Right hindlimb (tissue), 1 donor: ENCODE data around the gene SLC38A1.

ENCODE experiments used
- DNase-seq: peaks from one replicate; pipeline ENCODE4 v3.0.0-alpha.2; 2018

SLC38A1 gene

GRCh38 chr12:46227616-46228015, 41.2 kb downstream of the SLC38A1 start:
- no peak for DNase-seq

GRCh38 chr12:46224386-46224785, 44.5 kb downstream of the SLC38A1 start:
- peak; percentile 88 for DNase-seq

DNA sequence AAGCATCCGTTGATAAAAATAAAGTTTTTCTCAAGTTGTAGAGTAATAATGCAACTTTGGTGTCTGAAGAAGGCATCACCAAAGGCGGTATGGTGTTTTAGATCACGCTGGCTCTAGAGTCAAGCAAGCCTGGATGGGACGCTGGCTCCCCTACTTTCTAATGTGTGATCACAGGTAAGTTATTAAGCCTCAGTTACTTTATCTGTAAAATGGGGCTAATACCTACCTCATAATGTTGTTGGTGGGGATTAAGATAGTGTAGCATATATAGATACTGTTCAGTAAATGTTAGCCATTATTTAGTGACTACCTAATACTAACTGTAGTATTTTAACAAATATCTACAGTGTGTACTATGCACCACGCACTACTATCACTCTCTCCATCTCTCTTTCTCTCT, 45.8 kb downstream of the SLC38A1 start:
- DNase-seq = no peak

DNA sequence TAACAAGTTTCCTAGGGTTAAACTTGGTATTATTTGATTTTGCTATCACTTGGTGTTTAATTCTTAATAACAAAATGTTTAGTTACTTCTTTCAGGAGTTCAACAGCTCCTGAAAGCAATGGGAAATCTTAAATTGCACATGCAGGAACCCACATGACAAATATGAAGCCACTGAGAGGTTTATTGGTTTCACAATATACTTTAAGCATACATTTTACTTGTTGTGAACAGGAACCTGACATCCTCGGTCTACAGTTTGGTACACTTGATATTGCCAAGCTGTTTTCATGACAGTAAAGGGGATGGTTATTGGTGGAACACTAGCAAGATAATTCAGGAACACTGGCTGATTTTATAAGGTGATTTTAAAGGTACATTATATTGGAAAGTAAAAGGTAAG, 46.2 kb downstream of the SLC38A1 start:
- DNase-seq = no peak

DNA sequence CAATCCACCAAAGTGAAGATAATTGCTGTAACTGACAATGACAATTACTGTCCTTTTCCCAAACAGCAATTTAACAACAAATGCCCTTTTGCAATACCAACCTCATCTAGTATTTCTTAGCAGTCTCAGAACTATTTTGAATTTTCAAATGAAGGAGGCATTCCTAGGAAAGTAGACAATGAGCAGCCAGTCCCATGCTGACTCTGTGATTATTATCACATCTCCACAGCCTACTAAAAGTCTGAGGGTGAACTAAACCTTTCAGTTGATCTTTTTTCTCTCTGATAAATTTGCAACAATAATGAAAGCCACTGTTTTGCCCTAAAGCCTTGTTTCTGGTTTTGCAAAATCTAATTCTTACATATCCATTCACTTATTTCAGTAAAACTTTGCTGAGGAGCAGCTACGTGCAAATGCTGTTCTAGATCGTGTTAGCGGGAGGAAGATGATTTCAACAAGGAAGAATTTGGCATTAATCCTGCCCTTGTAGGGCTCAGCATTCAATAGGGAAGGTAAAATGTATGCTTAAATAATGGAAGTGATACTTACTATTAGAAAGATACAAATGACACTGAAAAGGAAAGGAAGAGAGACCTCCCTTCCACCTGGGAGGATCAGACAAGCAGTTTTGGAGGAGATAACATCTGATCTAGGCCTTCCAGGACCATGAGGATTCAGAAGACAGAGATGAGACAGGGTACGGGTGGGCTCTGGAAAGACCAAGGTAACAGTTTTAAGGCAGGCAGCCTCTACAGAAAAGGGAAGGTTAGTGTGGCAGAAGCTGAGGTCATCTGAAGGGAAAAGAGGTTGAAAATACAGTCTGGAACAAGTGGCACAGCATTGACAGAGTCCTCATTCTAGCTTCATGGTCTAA, 47.4 kb downstream of the SLC38A1 start:
- DNase-seq = no peak

DNA sequence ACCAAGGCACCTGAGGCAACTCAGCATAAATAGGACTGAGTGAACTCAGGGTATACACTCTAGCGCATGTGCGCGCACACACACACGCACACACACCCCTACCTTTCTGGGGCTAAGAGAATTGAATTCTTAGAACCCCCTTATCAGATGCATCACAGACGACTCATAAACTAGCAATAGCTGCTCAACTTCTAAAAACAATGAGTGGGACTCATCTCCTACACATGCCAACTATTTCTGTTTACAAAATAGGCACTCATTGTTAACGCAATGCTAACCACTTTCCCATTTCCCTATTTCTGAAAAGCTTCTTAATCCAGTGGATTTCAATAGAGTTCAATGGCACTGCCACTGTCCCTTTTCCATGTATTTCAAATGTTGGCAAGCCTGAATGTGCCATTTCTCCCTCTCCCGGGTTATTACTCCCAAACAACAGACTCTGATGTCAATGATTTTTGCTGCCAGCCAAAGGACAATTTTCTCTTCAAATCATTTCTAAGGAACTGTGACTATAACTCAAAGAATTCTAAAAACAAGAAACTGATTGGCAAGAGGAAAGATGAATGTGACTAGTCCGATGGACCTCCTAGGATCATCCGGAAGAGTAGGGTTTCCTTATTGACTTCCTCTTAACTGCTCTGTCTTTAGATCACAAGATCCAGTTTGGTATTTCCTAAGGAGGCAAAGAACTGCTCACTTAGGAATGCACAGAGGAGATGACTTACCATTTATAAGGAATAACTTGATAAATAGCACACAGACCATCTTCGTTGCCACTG, 48.8 kb downstream of the SLC38A1 start:
- no peak for DNase-seq

DNA sequence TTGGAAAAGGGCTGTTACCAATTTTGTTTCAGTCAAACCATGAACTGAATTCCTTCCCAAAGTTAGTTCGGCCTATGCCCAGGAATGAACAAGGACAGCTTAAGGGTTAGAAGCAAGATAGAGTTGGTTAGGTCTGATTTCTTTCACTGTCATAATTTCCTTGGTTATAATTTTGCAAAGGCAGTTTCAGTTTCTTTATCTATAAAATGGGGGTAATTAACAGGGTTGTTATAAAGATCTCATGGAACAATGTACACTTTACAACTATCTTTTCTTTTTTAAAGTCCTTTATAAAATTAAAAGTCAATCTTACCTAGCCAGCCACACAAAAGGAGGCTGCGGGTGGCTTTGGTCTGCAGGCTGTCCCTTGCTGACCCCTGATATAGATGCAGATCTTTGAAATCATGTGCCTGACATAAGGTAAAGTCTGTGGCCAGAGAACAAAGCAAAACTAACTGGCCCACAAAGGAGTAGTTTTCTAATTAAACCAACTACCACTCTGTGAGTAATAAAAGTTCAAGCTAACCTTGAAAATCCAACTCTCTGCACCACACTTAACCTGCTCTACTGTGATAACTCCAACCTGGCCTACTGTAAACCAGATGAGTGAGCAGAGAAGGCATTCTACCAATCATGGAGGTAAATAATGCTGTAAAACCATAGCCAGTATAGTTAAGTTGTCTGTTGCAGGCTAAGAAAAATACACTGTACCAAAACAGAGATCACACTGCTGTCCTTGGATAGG, 49.5 kb downstream of the SLC38A1 start:
- no peak for DNase-seq

DNA sequence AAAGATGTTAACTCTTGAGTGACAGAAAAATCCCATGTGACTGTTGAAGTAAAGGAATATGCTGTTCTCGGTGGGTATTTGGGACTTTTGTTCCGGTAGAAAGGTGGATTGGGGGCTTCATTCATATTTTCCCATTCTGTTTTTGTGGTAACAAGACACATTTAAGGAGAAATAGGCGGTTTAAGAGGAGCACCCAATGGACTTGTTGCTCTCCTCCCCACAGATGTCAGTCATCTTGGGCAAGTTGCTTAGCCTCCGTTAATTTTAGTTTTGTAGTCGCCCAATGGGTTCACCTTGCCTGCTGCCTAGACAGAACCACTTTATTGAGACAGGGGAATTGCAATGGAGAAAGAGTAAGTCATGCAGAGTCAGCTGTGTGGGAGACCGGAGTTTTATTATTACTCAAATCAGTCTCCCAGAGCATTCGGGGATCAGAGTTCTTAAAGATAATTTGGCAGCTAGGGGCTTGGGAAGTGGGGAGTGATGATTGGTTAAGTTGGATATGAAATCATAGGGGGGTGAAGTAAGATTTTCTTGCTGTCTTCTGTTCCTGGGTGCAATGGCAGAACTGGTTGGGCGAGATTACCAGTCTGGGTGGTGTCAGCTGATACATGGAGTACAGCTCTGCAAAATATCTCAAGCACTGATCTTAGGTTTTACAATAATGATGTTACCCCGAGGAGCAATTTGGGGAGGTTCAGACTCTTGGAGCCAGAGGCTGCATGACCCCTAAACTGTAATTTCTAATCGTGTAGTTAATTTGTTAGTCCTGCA, 50.3 kb downstream of the SLC38A1 start:
- DNase-seq = no peak

- DNase-seq = no peak
Observed at GRCh38 chr12:46217541-46218321, 51.1 kb downstream of the SLC38A1 start.

GRCh38 chr12:46214668-46215436, 54.0 kb downstream of the SLC38A1 start:
- DNase-seq = no peak

- DNase-seq = no peak
Observed at GRCh38 chr12:46212108-46212982, 56.5 kb downstream of the SLC38A1 start.

- DNase-seq = no peak
Observed at GRCh38 chr12:46210873-46211439, 57.9 kb downstream of the SLC38A1 start.

- DNase-seq = peak; percentile 64
Observed at GRCh38 chr12:46209914-46210872, 58.6 kb downstream of the SLC38A1 start.

DNA sequence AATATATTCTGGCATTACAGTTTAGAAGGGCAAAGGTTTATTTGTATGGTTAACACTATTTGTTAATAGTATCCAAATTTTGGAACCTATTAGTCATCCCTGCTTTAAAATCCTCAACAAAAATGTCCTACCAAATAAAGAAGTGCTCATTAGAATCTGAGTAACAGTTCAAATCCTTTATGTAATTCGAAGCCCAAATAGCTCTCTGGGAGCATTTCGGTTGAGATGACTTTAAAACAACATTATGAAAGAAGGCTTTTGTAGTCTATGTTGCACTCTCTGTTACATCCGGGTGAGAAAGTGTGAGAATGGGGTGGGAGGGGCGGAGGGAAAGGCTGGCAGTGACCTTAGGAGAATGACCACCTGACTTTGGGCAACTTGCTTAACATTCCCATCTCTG, 59.7 kb downstream of the SLC38A1 start:
- DNase-seq = no peak

GRCh38 chr12:46208370-46208769, 60.5 kb downstream of the SLC38A1 start:
- DNase-seq = no peak

DNA sequence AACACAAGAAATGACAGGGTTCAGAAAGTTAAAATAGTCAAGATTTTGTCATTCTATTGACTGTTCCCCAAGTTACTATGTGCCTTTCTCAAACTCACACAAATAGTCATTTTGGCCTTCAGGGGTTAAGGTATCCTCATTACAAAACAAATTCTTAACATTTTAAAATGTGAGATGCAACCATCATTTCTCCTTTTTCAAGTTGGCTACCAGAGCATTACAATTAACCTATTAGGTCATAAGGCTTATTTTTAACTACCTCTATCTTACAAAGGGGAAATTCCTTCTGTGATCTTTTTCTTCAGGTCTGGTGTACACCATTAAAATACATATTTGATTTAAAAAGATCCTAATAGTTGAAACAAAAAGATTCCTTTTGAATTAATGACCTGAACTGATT, 61.2 kb downstream of the SLC38A1 start:
- DNase-seq = no peak

DNA sequence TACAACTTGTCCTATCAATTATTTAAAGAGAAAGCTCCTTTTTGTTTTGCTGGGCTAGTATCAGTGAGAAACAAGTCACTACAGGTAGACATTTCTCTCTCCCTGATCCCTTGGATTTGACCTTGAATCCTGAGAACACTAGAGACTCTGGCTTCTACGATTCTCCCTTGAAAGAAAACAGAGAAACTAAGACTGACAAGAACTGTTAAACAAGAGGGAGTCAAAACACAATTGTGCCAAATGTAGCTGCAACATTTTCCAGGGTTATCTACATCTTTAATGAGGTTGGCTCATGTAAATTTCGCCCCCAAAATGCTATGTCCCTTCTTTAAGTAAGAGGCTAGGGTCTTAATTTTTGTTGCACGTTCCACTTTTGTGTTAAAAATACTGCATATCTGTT, 62.4 kb downstream of the SLC38A1 start:
- no peak for DNase-seq

DNA sequence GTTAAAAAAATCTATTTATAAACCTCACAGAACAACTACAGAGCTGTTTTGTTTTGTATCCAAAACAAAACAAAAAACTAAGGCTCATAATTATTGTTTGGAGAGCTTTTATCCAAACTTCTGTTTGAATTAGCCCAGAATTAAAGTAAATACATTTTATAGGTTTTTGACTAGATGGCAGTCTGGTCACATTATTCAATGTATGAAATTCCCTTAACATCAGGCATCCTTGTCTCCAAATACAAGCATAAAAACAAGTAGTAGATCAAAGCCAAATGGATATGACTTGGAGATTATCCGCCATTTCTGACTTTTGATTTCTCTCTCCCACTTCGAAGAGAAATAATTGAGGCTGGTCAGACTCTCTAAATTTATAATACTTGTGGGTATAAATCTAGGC, 63.5 kb downstream of the SLC38A1 start:
- no peak for DNase-seq
